ENCODE measurements around the gene FAM171A1.

DNA sequence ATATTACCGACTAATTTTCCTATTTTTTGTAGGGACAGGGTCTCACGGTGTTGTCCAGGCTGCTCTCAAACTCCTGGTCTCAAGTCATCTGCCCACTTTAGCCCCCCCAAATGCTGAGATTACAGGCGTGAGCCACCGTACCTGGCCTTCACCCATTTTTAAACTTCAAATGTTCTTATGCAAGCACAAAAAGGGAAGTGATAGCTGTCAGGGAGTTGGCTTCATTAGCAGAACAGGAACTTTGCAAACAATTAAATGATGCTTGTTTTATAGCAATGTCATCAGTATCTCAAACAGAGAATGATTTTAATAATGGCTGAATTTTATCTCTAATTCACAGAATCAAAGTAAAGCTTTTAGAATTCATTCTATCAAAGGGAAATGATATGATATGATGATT, 49.8 kb upstream of the FAM171A1 start:
- TF ChIP-seq EZH2 (IDR thresholded peaks at IDR 0.05; ENCODE audit: borderline replicate concordance, insufficient read depth, low read depth, low read length, poor library complexity, severe bottlenecking) = no peak
- TF ChIP-seq, protein P1, sequence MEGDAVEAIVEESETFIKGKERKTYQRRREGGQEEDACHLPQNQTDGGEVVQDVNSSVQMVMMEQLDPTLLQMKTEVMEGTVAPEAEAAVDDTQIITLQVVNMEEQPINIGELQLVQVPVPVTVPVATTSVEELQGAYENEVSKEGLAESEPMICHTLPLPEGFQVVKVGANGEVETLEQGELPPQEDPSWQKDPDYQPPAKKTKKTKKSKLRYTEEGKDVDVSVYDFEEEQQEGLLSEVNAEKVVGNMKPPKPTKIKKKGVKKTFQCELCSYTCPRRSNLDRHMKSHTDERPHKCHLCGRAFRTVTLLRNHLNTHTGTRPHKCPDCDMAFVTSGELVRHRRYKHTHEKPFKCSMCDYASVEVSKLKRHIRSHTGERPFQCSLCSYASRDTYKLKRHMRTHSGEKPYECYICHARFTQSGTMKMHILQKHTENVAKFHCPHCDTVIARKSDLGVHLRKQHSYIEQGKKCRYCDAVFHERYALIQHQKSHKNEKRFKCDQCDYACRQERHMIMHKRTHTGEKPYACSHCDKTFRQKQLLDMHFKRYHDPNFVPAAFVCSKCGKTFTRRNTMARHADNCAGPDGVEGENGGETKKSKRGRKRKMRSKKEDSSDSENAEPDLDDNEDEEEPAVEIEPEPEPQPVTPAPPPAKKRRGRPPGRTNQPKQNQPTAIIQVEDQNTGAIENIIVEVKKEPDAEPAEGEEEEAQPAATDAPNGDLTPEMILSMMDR (IDR thresholded peaks at IDR 0.05) = no peak
